Astrocyte (in vitro differentiated cells and primary cell): ENCODE measurements around the gene MGMT. TPM values are rescaled to one million over a fixed set of nuclear protein-coding genes. Genes with fewer than 3 reads are reported as not detected.

ENCODE experiments used
- DNase-seq: peaks from one replicate; pipeline ENCODE4 v3.0.0-alpha.2; 2010; ENCODE audit warnings: low read depth
- FAIRE-seq: peaks from 2 replicates; lab custom pipeline; 2011; peaks lifted over from hg19 to GRCh38; lab: Jason Lieb, UNC
- H2AFZ ChIP-seq: 2 replicates; pipeline ENCODE4 v1.6.0; 2012; ENCODE audit warnings: low read depth, low read length, inconsistent platforms
- H3K27ac ChIP-seq: 2 replicates; pipeline ENCODE4 v1.5.1; 2011; ENCODE audit warnings: low read depth, low read length, inconsistent platforms
- H3K27me3 ChIP-seq: 2 replicates; pipeline ENCODE4 v1.6.0; 2011; ENCODE audit warnings: low read length, inconsistent platforms; ENCODE audit not compliant: insufficient read depth
- H3K36me3 ChIP-seq: 2 replicates; pipeline ENCODE4 v1.5.1; 2011; ENCODE audit warnings: low read length, inconsistent platforms; ENCODE audit not compliant: insufficient read depth
- H3K4me1 ChIP-seq: 2 replicates; pipeline ENCODE4 v1.5.1; 2011; ENCODE audit warnings: low read length, inconsistent platforms; ENCODE audit not compliant: insufficient read depth
- H3K4me2 ChIP-seq: 2 replicates; pipeline ENCODE4 v1.6.0; 2012; ENCODE audit warnings: low read length, inconsistent platforms
- H3K4me3 ChIP-seq: 2 replicates; pipeline ENCODE4 v1.5.1; 2011; ENCODE audit warnings: low read depth, mild to moderate bottlenecking, low read length, inconsistent platforms; ENCODE audit not compliant: insufficient read depth
- H3K79me2 ChIP-seq: 2 replicates; pipeline ENCODE4 v1.6.0; 2012; ENCODE audit warnings: mild to moderate bottlenecking, low read length, inconsistent platforms; ENCODE audit not compliant: insufficient read depth
- H3K9ac ChIP-seq: 2 replicates; pipeline ENCODE4 v1.6.0; 2012; ENCODE audit warnings: mild to moderate bottlenecking, low read length, inconsistent platforms
- H3K9me3 ChIP-seq: 2 replicates; pipeline ENCODE4 v1.5.1; 2012; ENCODE audit warnings: low read depth, mild to moderate bottlenecking, low read length, inconsistent platforms; ENCODE audit not compliant: insufficient read depth
- H4K20me1 ChIP-seq: 2 replicates; pipeline ENCODE4 v1.6.0; 2012; ENCODE audit warnings: low read length, inconsistent platforms; ENCODE audit not compliant: insufficient read depth
- H3K27ac Mint-ChIP-seq: one replicate; pipeline ENCODE4 v1.8.0; 2021; ENCODE audit warnings: mild to moderate bottlenecking, mixed read lengths; ENCODE audit not compliant: unreplicated experiment
- H3K27me3 Mint-ChIP-seq: one replicate; pipeline ENCODE4 v1.8.0; 2021; ENCODE audit warnings: low read depth, mixed read lengths; ENCODE audit not compliant: unreplicated experiment
- H3K36me3 Mint-ChIP-seq: one replicate; pipeline ENCODE4 v1.8.0; 2021; ENCODE audit warnings: low read depth, mixed read lengths; ENCODE audit not compliant: unreplicated experiment
- H3K4me1 Mint-ChIP-seq: one replicate; pipeline ENCODE4 v1.8.0; 2021; ENCODE audit warnings: low read depth, mixed read lengths; ENCODE audit not compliant: unreplicated experiment
- H3K4me3 Mint-ChIP-seq: one replicate; pipeline ENCODE4 v1.8.0; 2021; ENCODE audit warnings: mild to moderate bottlenecking, moderate library complexity, mixed read lengths; ENCODE audit not compliant: unreplicated experiment
- H3K9me3 Mint-ChIP-seq: one replicate; pipeline ENCODE4 v1.8.0; 2021; ENCODE audit warnings: mild to moderate bottlenecking, mixed read lengths; ENCODE audit not compliant: unreplicated experiment
- CTCF ChIP-seq: IDR thresholded peaks from 2 replicates; pipeline ENCODE4 v1.5.1; 2011; ENCODE audit warnings: low read depth, mild to moderate bottlenecking, inconsistent platforms, low read length, moderate library complexity; ENCODE audit not compliant: insufficient read depth
- EZH2 ChIP-seq: IDR thresholded peaks from 2 replicates; pipeline ENCODE4 v1.6.1; 2012; ENCODE audit warnings: mild to moderate bottlenecking, low read length, inconsistent platforms; ENCODE audit not compliant: insufficient read depth
- total RNA-seq: library from RNA; stranded (reverse); gene quantifications from 2 replicates; pipeline ENCODE4 v1.2.1, GENCODE V29; 2021

Gene MGMT
- total RNA-seq, 1 donor from 2014 or later = 9.5 TPM

DNA sequence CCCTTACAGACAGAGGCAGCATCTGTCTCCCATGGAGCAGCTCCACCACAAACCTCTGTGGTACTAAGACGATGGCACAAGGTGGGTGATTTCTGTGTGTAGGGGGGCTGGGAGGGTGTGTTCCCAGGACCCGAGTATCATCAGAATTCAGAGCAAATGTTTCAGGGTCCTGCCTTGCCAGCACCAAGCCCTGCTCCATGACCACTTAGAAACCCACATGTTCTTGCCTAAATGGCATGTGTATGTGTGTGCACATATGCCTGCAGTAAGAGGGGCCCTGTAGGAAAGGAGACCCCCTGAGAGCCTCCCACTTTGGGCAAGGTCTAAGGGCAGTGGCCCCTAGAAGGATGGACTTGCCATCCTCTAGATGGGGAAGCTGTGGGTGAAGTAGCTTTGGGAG is 17.1 kb upstream of the MGMT start:
- no peaks in the 10 kb centered on the region for H4K20me1 ChIP-seq
- Mint-ChIP-seq H3K36me3 (no peaks in the 10 kb centered on the region), H3K4me1 (no peaks in the 10 kb centered on the region), H3K27ac (no peak overlapping the region), H3K9me3 (no peaks in the 10 kb centered on the region), H3K27me3 (peaks cover 11% of the 10 kb centered on the region), H3K4me3 (no peak overlapping the region)
- no peak overlapping the region for H2AFZ ChIP-seq
- H3K36me3 ChIP-seq = no peaks in the 10 kb centered on the region
- no peak for FAIRE-seq
- H3K9me3 ChIP-seq = no peaks in the 10 kb centered on the region
- no peak overlapping the region for H3K27ac ChIP-seq
- TF ChIP-seq CTCF (no peak), EZH2 (no peak)
- no peak for DNase-seq
- H3K27me3 ChIP-seq = no peaks in the 10 kb centered on the region
- H3K4me2 ChIP-seq = no peak overlapping the region
- H3K4me1 ChIP-seq = no peaks in the 10 kb centered on the region
- H3K9ac ChIP-seq = no peak overlapping the region
- H3K79me2 ChIP-seq = no peaks in the 10 kb centered on the region
- no peak overlapping the region for H3K4me3 ChIP-seq

DNA sequence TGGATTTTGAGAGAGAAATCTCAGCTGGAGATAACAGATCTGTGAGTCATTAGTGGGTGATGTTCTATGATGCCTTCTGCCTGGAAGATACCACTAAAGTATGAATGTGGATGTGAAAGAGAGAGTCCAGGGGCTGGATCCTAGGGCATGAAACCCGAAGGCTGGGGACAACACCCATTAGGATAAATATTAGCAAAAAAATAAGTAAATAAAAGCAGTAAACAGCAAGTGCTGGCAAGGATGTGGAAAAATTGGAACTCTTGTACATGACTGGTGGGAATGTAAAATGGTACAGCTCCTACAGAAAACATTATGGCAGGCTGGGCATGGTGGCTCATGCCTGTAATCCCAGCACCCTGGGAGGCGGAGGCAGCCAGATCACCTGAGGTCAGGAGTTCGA is 16.6 kb upstream of the MGMT start:
- Mint-ChIP-seq H3K4me1 (no peaks in the 10 kb centered on the region), H3K27ac (no peak overlapping the region), H3K27me3 (peaks cover 13% of the 10 kb centered on the region), H3K4me3 (no peak overlapping the region), H3K9me3 (no peaks in the 10 kb centered on the region), H3K36me3 (no peaks in the 10 kb centered on the region)
- no peak overlapping the region for H3K9ac ChIP-seq
- H3K27ac ChIP-seq = no peak overlapping the region
- no peaks in the 10 kb centered on the region for H3K9me3 ChIP-seq
- no peaks in the 10 kb centered on the region for H3K27me3 ChIP-seq
- no peak overlapping the region for H3K4me3 ChIP-seq
- H3K36me3 ChIP-seq = no peaks in the 10 kb centered on the region
- H3K4me1 ChIP-seq = no peaks in the 10 kb centered on the region
- DNase-seq (no peak), FAIRE-seq (no peak)
- H3K4me2 ChIP-seq = no peak overlapping the region
- no peak overlapping the region for H2AFZ ChIP-seq
- no peaks in the 10 kb centered on the region for H3K79me2 ChIP-seq
- TF ChIP-seq CTCF (no peak), EZH2 (no peak)
- no peaks in the 10 kb centered on the region for H4K20me1 ChIP-seq

DNA sequence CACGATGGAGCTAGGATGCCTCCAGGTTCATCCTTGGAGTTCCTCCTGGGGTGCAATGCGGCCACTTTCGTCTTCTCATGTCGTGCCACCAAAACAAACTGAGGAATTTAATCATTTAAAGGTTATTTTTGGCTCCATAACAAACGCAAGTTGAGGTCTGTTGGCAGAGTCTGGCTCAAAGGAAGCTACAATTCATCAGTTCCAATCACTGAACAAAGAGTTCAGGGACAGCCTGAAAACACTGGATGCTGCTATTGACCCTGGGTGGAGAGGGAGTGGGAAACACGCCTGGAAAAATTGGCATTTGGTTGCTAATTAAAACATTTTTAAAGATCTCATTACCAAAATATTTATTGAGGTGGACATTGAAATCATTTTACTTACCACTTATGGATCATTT is 11.4 kb upstream of the MGMT start:
- H3K4me3 Mint-ChIP-seq = no peak overlapping the region
- no peak for FAIRE-seq
- H3K27ac Mint-ChIP-seq = no peak overlapping the region
- no peak for DNase-seq
- Histone ChIP-seq H3K4me3 (no peak overlapping the region), H4K20me1 (no peaks in the 10 kb centered on the region), H3K9ac (no peak overlapping the region), H3K36me3 (no peaks in the 10 kb centered on the region), H2AFZ (no peak overlapping the region), H3K4me1 (no peaks in the 10 kb centered on the region), H3K4me2 (no peak overlapping the region), H3K27me3 (no peaks in the 10 kb centered on the region), H3K27ac (no peak overlapping the region), H3K79me2 (no peaks in the 10 kb centered on the region), H3K9me3 (no peaks in the 10 kb centered on the region)
- no peaks in the 10 kb centered on the region for H3K9me3 Mint-ChIP-seq
- H3K27me3 Mint-ChIP-seq = peaks cover 17% of the 10 kb centered on the region
- H3K4me1 Mint-ChIP-seq = no peaks in the 10 kb centered on the region
- no peaks in the 10 kb centered on the region for H3K36me3 Mint-ChIP-seq
- TF ChIP-seq CTCF (no peak), EZH2 (no peak)
